Activated CD8-positive, alpha-beta T cell treated with anti-CD3 and anti-CD28 coated beads for 36 hours (primary cell): ENCODE measurements around the gene GNGT2. TPM values are rescaled to one million over a fixed set of nuclear protein-coding genes. Genes with fewer than 3 reads are reported as not detected.
A peak's percentile ranks its signal among the peaks of the same experiment; 100 is the strongest.
"Not testable (repeated sequence)": the region's sequence is repeated elsewhere in the genome, so short reads cannot be mapped to it uniquely, and the experiment has no call there.

Source experiments
- ATAC-seq: fragments of 200-7000 bp; cut with Tn5 transposase; one replicate; pipeline ENCODE4 v1.10.0; 2021; ENCODE audit warnings: mild to moderate bottlenecking, moderate library complexity
- CTCF ChIA-PET: fragments of 350-600 bp; sonication (Branson Sonifier 250); formaldehyde crosslinking; loops from one replicate; lab custom pipeline; 2021; ENCODE audit warnings: antibody characterized with exemption; lab: Charles Lee
- POLR2A ChIA-PET: fragments of 350-600 bp; sonication (Branson Sonifier 250); formaldehyde crosslinking; loops from one replicate; lab custom pipeline; 2021; ENCODE audit warnings: antibody characterized with exemption; lab: Charles Lee
- DNase-seq: peaks from one replicate; pipeline ENCODE4 v3.0.0-alpha.2; 2020
- H3K27ac Mint-ChIP-seq: one replicate; pipeline ENCODE4 v1.8.0; 2021; ENCODE audit warnings: mild to moderate bottlenecking, mixed read lengths
- H3K27me3 Mint-ChIP-seq: one replicate; pipeline ENCODE4 v1.8.0; 2021; ENCODE audit warnings: mixed read lengths
- H3K36me3 Mint-ChIP-seq: one replicate; pipeline ENCODE4 v1.8.0; 2021; ENCODE audit warnings: low read depth, mixed read lengths
- H3K4me1 Mint-ChIP-seq: one replicate; pipeline ENCODE4 v1.8.0; 2021; ENCODE audit warnings: low read depth, mixed read lengths
- H3K4me3 Mint-ChIP-seq: one replicate; pipeline ENCODE4 v1.8.0; 2021; ENCODE audit warnings: mild to moderate bottlenecking, moderate library complexity, mixed read lengths
- H3K9me3 Mint-ChIP-seq: one replicate; pipeline ENCODE4 v1.8.0; 2021; ENCODE audit warnings: mixed read lengths
- CTCF ChIP-seq: fragments of 200-600 bp; IDR thresholded peaks from one replicate; pipeline ENCODE4 v1.8.0; 2022; ENCODE audit warnings: antibody characterized with exemption, mild to moderate bottlenecking
- intact Hi-C: fragments of 100-400 bp; cut with micrococcal nuclease; formaldehyde crosslinking; loops from one replicate; pipeline ENCODE4 v1.10.0; 2022
- total RNA-seq, 2 experiments: library from RNA; stranded (reverse); gene quantifications; one replicate each; pipeline ENCODE4 v1.2.3, GENCODE V29; 2021

GNGT2 gene
- total RNA-seq, 2 experiments from 2014 or later = 21.7 to 23.9 TPM

- ATAC-seq (no peak), DNase-seq (no peak)
- Mint-ChIP-seq H3K27me3 (no peaks in the 10 kb centered on the region), H3K27ac (no peak overlapping the region), H3K36me3 (peaks cover 3% of the 10 kb centered on the region), H3K9me3 (peaks cover 12% of the 10 kb centered on the region), H3K4me3 (no peak overlapping the region), H3K4me1 (peaks cover 4% of the 10 kb centered on the region)
- CTCF ChIA-PET = interaction anchor here (10.3 kb wide), 1 partner anchor 44 kb away, joined by 210 read pairs; the partner anchor contains the start of gene PHOSPHO1
- intact Hi-C loops = no loop called here
- POLR2A ChIA-PET = interaction anchor here (0.9 kb wide), 1 partner anchor 8 kb away, joined by 3 read pairs; no protein-coding TSS in a partner anchor
- TF ChIP-seq CTCF = no peak
These were observed 26.6 kb downstream of the GNGT2 start for GRCh38 chr17:49183801-49184200.

- ATAC-seq = no peak
- intact Hi-C loops = no loop called here
- H3K4me3 Mint-ChIP-seq = no peak overlapping the region
- TF ChIP-seq CTCF = no peak
- peaks cover 12% of the 10 kb centered on the region for H3K9me3 Mint-ChIP-seq
- H3K4me1 Mint-ChIP-seq = peaks cover 4% of the 10 kb centered on the region
- H3K27ac Mint-ChIP-seq = no peak overlapping the region
- ChIA-PET POLR2A (interaction anchor here (0.9 kb wide), 1 partner anchor 8 kb away, joined by 3 read pairs; no protein-coding TSS in a partner anchor), CTCF (interaction anchor here (1.1 to 10.3 kb wide), 2 partner anchors 16 to 45 kb away, joined by 5 to 210 read pairs; partner anchors contain the start of gene PHOSPHO1)
- H3K27me3 Mint-ChIP-seq = no peaks in the 10 kb centered on the region
- peaks cover 3% of the 10 kb centered on the region for H3K36me3 Mint-ChIP-seq
- no peak for DNase-seq
These were observed 27.0 kb downstream of the GNGT2 start for GRCh38 chr17:49183341-49183740.

- no peak overlapping the region for H3K4me3 Mint-ChIP-seq
- no peak for ATAC-seq
- POLR2A ChIA-PET = interaction anchor here (0.6 to 3.2 kb wide), 9 partner anchors 9 to 77 kb away, joined by 3 to 20 read pairs (median 3); no protein-coding TSS in a partner anchor
These were observed 29.3 kb downstream of the GNGT2 start for GRCh38 chr17:49180998-49181635.

GRCh38 chr17:49180303-49180702, 30.1 kb downstream of the GNGT2 start:
- ATAC-seq (peak; percentile 37), DNase-seq (peak; percentile 82)
- CTCF ChIA-PET = interaction anchor here (0.6 to 10.3 kb wide), 45 partner anchors 10 to 232 kb away, joined by 3 to 210 read pairs (median 4); partner anchors contain the start of genes ABI3, GNGT2 and PHOSPHO1
- H3K27ac Mint-ChIP-seq = no peak overlapping the region
- intact Hi-C loops = loop anchor here (2.0 kb wide), 1 partner anchor 46 kb away; no protein-coding TSS in a partner anchor
- peaks cover 3% of the 10 kb centered on the region for H3K36me3 Mint-ChIP-seq
- TF ChIP-seq CTCF = peak; percentile 99
- POLR2A ChIA-PET = interaction anchor here (0.8 to 3.2 kb wide), 6 partner anchors 10 to 47 kb away, joined by 3 to 20 read pairs (median 4); no protein-coding TSS in a partner anchor
- H3K9me3 Mint-ChIP-seq = peaks cover 24% of the 10 kb centered on the region
- no peak overlapping the region for H3K4me3 Mint-ChIP-seq
- no peaks in the 10 kb centered on the region for H3K27me3 Mint-ChIP-seq
- H3K4me1 Mint-ChIP-seq = peaks cover 4% of the 10 kb centered on the region

More at GRCh38 chr17:49180998-49181635, 29.3 kb downstream of the GNGT2 start:
- intact Hi-C loops = loop anchor here (2.0 kb wide), 1 partner anchor 46 kb away; no protein-coding TSS in a partner anchor
- Mint-ChIP-seq H3K27ac (no peak overlapping the region), H3K36me3 (peaks cover 3% of the 10 kb centered on the region), H3K9me3 (peaks cover 23% of the 10 kb centered on the region), H3K27me3 (no peaks in the 10 kb centered on the region), H3K4me1 (peaks cover 4% of the 10 kb centered on the region)
- TF ChIP-seq CTCF = no peak
- DNase-seq = no peak
- CTCF ChIA-PET = interaction anchor here (0.6 to 10.3 kb wide), 36 partner anchors 10 to 407 kb away, joined by 3 to 210 read pairs (median 4); partner anchors contain the start of genes ABI3, GNGT2 and PHOSPHO1

- H3K27me3 Mint-ChIP-seq, POLR2A ChIA-PET, H3K4me1 Mint-ChIP-seq, H3K4me3 Mint-ChIP-seq, H3K27ac Mint-ChIP-seq, intact Hi-C loops, ATAC-seq, H3K36me3 Mint-ChIP-seq, DNase-seq, CTCF ChIA-PET: not testable (repeated sequence)
- H3K9me3 Mint-ChIP-seq = peaks cover 28% of the 10 kb centered on the region
These were observed 34.4 kb downstream of the GNGT2 start for GRCh38 chr17:49175978-49176377.

- POLR2A ChIA-PET, ATAC-seq, H3K4me3 Mint-ChIP-seq, H3K4me1 Mint-ChIP-seq, intact Hi-C loops, H3K36me3 Mint-ChIP-seq, DNase-seq, H3K27ac Mint-ChIP-seq: not testable (repeated sequence)
- CTCF ChIA-PET = interaction anchor here (1.2 to 1.7 kb wide), 2 partner anchors 10 to 56 kb away, joined by 4 to 6 read pairs; no protein-coding TSS in a partner anchor
- Mint-ChIP-seq H3K9me3 (peaks cover 13% of the 10 kb centered on the region), H3K27me3 (peaks cover 37% of the 10 kb centered on the region)
These were observed 39.7 kb downstream of the GNGT2 start for GRCh38 chr17:49170711-49171110.
